Stomach (tissue), 9 donors: ENCODE results near the gene RACGAP1. TPM values are rescaled to one million over a fixed set of nuclear protein-coding genes. Genes with fewer than 3 reads are reported as not detected.

Experiments
- DNase-seq, 2 donors: peaks; one replicate each; pipeline versions ENCODE4 v3.0.0 to v3.0.0-alpha.2; 2013 to 2019
- H3K27ac ChIP-seq, 5 donors: fragments of 200-600 bp in 4 of 5; sonication (generic) in 4 of 5; one replicate each; pipeline ENCODE4 v1.5.1; 2013 to 2019; ENCODE audit warnings: mild to moderate bottlenecking in 1 of 5, moderate library complexity in 1 of 5
- H3K27me3 ChIP-seq, 3 donors: fragments of 200-600 bp; sonication (generic); one replicate each; pipeline ENCODE4 v1.5.1; 2017 to 2019; ENCODE audit warnings: mixed run types in 1 of 3
- H3K36me3 ChIP-seq, 4 donors: fragments of 200-600 bp; sonication (generic); 1 replicate in 3 of 4; 2 replicates in 1 of 4; pipeline ENCODE4 v1.5.1; 2016 to 2019
- H3K4me1 ChIP-seq, 4 donors: fragments of 200-600 bp; sonication (generic); one replicate each; pipeline ENCODE4 v1.5.1; 2016 to 2019
- H3K4me3 ChIP-seq, 4 donors: fragments of 200-600 bp; sonication (generic) in 3 of 4; one replicate each; pipeline ENCODE4 v1.5.1; 2016 to 2019; ENCODE audit warnings: mild to moderate bottlenecking in 1 of 4
- H3K9me3 ChIP-seq, 4 donors: fragments of 200-600 bp; sonication (generic); one replicate each; pipeline ENCODE4 v1.5.1; 2016 to 2019
- EP300 ChIP-seq: sonication (generic); formaldehyde crosslinking; IDR thresholded peaks from one replicate; pipeline ENCODE4 v1.6.1; 2017; ENCODE audit warnings: antibody characterized with exemption
- POLR2A ChIP-seq, 4 donors: fragments of 450-650 bp; IDR thresholded peaks; one replicate each; pipeline ENCODE4 v1.6.1; 2016; ENCODE audit warnings: antibody characterized with exemption in 4 of 4, control low read depth in 2 of 4, mild to moderate bottlenecking in 1 of 4, moderate library complexity in 1 of 4
- POLR2AphosphoS5 ChIP-seq, 3 donors: sonication (generic); formaldehyde crosslinking; IDR thresholded peaks; one replicate each; pipeline ENCODE4 v1.6.1; 2016; ENCODE audit warnings: antibody characterized with exemption in 3 of 3
- WGBS, 5 donors: extraction: QIAGEN DNeasy Blood & Tissue Kit in 3 of 5; methylation state at CpG; one replicate each; pipeline versions ENCODE4 v1.1.5 to v1.1.7; 2013 to 2018; 5-methylcytosine and 5-hydroxymethylcytosine counted together
- intact Hi-C: fragments of 100-400 bp; cut with DNase I; formaldehyde crosslinking; loops from one replicate; pipeline ENCODE4 v1.15.1; 2023; ENCODE audit warnings: low total_unique reads
- polyA plus RNA-seq, 3 donors: library from polyadenylated mRNA; stranded (reverse); fragments of 200-250 nt; gene quantifications; one replicate each; pipeline ENCODE4 v1.2.3, GENCODE V29; 2013
- total RNA-seq, 5 donors: library from RNA; depleted of rRNA; stranded (reverse); fragments of >200 nt; gene quantifications; one replicate each; pipeline versions ENCODE4 v1.1.0 to v1.2.3, GENCODE V29; 2014 to 2016
- TF ChIP-seq, protein P1 (sequence below), 7 experiments: fragments of 450-650 bp in 4 of 7; fragments of 200-600 bp in 3 of 7; sonication (generic) in 3 of 7; IDR thresholded peaks; one replicate each; pipeline ENCODE4 v1.5.1; 2016 to 2019; ENCODE audit warnings: antibody characterized with exemption in 7 of 7, control low read depth in 2 of 7, mild to moderate bottlenecking in 1 of 7
- donor health status: healthy with polysubstance abuse.
- donor health status: Bipolar disorder and iron deficiency.
- donor health status: healthy.

Gene RACGAP1
- total and polyA plus RNA-seq, 8 donors = 7.9 to 36.7 (median 12.7) TPM

DNA sequence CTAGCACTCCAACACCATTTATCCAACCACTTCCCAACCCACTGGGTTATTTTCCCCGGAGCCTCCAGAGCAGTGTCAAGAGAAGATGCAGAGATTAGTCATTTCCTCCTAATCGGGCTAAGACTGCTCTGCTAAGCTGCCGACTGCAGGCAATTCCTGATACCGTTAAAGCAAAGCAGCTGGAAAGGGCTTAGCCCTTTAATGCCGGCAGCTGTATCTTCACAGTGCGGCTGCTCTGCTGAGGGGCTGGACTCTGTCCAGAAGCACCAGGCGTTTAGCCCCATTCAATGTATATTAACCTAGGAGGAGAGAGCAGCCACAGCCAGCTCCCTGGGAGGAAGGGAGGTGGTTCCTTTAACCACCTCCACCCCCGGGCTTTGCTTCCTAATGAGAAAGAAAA is 41.4 kb downstream of the RACGAP1 start:
- DNase-seq = peak in 1 of 2 donors; percentile 88
- Histone ChIP-seq H3K4me3 (no peak overlapping the region), H3K4me1 (peaks cover 7 to 38% (median 21%) of the 10 kb centered on the region in 4 donors), H3K27ac (peak overlapping the region in 3 of 5 donors; percentile 3 to 56 (median 26)), H3K27me3 (no peaks in the 10 kb centered on the region), H3K9me3 (no peaks in the 10 kb centered on the region), H3K36me3 (peaks cover 0 to 5% (median 2%) of the 10 kb centered on the region in 4 donors)
- intact Hi-C loops = no loop called here
- TF ChIP-seq, protein P1, sequence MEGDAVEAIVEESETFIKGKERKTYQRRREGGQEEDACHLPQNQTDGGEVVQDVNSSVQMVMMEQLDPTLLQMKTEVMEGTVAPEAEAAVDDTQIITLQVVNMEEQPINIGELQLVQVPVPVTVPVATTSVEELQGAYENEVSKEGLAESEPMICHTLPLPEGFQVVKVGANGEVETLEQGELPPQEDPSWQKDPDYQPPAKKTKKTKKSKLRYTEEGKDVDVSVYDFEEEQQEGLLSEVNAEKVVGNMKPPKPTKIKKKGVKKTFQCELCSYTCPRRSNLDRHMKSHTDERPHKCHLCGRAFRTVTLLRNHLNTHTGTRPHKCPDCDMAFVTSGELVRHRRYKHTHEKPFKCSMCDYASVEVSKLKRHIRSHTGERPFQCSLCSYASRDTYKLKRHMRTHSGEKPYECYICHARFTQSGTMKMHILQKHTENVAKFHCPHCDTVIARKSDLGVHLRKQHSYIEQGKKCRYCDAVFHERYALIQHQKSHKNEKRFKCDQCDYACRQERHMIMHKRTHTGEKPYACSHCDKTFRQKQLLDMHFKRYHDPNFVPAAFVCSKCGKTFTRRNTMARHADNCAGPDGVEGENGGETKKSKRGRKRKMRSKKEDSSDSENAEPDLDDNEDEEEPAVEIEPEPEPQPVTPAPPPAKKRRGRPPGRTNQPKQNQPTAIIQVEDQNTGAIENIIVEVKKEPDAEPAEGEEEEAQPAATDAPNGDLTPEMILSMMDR (IDR thresholded peaks at IDR 0.05) = no peak
- TF ChIP-seq POLR2A (IDR thresholded peaks at IDR 0.05) = no peak
- TF ChIP-seq POLR2AphosphoS5 (IDR thresholded peaks at IDR 0.05) = no peak
- no peak for TF ChIP-seq EP300
- WGBS, 5 donors = 3 to 11% (median 4%) methylated on average over 8 of the region's 8 CpGs

DNA sequence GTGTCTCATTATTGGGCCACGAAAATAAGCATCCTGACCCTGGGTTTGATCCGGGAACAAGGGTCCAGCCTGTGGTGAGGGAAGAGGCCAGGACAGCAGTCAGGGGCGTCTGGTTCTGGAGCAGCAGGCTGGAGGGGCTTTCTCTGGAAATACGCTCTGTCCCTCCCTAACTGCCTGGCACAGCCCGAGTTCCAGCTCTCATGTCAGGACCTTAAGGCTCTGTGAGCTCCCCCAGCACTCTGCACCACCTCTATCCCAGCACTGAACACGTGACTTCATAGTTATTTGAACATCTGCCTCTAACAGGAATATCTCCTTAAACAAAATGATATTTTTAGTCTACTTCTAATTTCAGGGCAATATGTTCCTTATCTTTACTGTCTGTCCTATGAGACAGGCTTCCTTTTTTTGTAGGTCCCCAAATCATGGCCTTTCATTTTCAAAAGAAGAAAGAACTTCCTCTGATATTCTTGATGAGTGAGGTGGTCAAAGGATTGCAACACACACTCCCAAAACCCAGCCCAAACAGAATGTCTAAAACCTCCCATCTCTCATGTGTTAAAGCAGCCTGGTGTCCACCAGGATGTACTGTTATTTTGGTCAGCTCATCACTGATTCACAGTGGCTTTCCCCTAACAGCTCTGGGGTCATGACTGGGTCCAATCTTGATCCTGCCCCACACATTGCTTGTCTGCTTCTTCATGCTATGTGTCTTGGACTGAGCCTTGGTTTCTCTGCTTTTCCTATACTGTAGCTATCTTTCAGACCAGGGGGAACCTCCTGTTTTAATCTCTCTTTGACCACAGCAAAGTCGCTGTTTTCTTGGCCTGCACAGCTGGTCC is 42.8 kb downstream of the RACGAP1 start:
- intact Hi-C loops = no loop called here

DNA sequence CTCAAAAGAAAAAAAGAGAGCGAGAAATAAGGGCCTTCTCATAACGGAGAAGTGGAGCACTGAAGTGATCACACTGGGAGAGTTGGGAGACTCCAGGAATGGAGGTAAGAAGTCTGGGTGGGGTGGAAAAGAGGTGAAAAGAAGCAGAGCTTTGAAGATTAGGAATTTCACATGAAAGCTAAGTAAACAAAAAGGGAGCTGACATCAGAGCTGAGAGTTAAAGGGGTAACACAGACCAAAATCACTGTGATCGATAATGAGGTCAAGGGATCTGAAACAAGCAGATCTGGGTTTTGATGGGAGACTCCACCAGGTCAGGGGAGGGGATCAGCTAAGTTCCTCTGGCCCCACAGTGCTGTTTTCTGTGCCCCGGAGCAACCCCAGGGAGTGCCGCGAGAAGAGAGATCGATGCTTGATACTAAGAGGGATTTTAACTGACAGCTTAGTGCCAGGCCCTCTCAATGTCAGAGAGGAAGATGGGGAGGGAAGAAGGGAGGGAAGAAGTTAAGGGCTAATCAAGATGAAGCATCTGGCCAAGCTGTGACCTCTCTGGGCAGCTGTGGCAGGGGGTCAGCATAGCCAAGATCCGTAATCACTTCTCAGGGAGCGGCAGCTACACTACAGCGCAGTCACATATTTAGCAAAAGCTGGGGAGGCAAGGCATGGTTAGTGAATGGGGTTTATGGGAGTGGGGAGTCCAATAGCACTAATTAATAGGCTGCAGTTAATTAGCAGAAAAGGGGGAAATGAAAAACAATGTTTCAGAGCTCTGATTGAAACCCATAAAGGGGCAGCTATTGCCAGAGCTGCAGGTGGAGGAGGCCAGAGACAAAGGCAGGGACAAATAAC is 44.6 kb downstream of the RACGAP1 start:
- intact Hi-C loops = no loop called here
- Histone ChIP-seq H3K27me3 (no peaks in the 10 kb centered on the region), H3K4me3 (no peak overlapping the region), H3K27ac (no peak overlapping the region), H3K36me3 (no peaks in the 10 kb centered on the region), H3K9me3 (no peaks in the 10 kb centered on the region), H3K4me1 (peaks cover 7 to 33% (median 15%) of the 10 kb centered on the region in 4 donors)
- no peak for DNase-seq
- no peak for TF ChIP-seq POLR2A (IDR thresholded peaks at IDR 0.05)
- 64 to 76% (median 68%) methylated on average over 10 of the region's 10 CpGs for WGBS, 5 donors

More for the DNA sequence above, 42.8 kb downstream of the RACGAP1 start:
- Histone ChIP-seq H3K36me3 (no peaks in the 10 kb centered on the region), H3K27ac (peak overlapping the region in 1 of 5 donors; percentile 4), H3K27me3 (no peaks in the 10 kb centered on the region), H3K9me3 (no peaks in the 10 kb centered on the region), H3K4me1 (peaks cover 7 to 38% (median 16%) of the 10 kb centered on the region in 4 donors), H3K4me3 (no peak overlapping the region)
- no peak for DNase-seq
- TF ChIP-seq POLR2AphosphoS5 (IDR thresholded peaks at IDR 0.05) (no peak), POLR2A (IDR thresholded peaks at IDR 0.05) (no peak), EP300 (no peak)
- TF ChIP-seq, protein P1 (IDR thresholded peaks at IDR 0.05) = no peak
- 84 to 90% (median 89%) methylated on average over 7 of the region's 7 CpGs for WGBS, 5 donors

DNA sequence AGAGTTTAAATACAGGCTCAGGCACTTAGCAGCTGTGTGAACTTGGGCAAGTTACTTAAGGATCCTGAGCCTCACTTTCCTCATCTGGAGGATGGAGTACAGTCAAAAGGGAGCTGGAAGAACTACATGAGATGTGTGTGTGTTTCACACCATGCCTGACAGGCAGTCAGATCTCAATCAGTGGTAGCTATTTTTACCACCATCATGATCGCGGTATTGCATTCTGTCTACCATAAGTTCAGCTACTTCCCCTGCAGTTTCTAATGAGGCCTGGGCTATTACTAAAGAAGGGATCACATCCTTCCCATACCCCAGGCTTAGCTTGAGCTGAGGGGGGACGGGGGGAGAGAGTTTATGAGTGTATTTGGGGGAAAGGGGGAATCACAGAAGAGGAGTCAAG is 45.5 kb downstream of the RACGAP1 start:
- 80 to 96% (median 90%) methylated on average over 3 of the region's 3 CpGs for WGBS, 5 donors
- intact Hi-C loops = no loop called here
- H3K27me3 ChIP-seq = no peaks in the 10 kb centered on the region
- H3K9me3 ChIP-seq = no peaks in the 10 kb centered on the region
- no peaks in the 10 kb centered on the region for H3K36me3 ChIP-seq
- peaks cover 11 to 41% (median 20%) of the 10 kb centered on the region in 4 donors for H3K4me1 ChIP-seq
- no peak overlapping the region for H3K27ac ChIP-seq
- no peak for DNase-seq
- H3K4me3 ChIP-seq = no peak overlapping the region
- TF ChIP-seq POLR2AphosphoS5 (IDR thresholded peaks at IDR 0.05) (no peak), POLR2A (IDR thresholded peaks at IDR 0.05) (no peak), EP300 (no peak)
- TF ChIP-seq, protein P1 (IDR thresholded peaks at IDR 0.05) = no peak
